GM18519 (cell line): ENCODE data around the gene SETMAR.
"Not testable (repeated sequence)": the region's sequence is repeated elsewhere in the genome, so short reads cannot be mapped to it uniquely, and the experiment has no call there.

Experiments used
- ATAC-seq: cut with Tn5 transposase; IDR thresholded peaks from one replicate; pipeline ENCODE4 v1.9.1; 2021; ENCODE audit warnings: mild to moderate bottlenecking, moderate library complexity; ENCODE audit not compliant: unreplicated experiment, low FRiP score

Gene SETMAR

GRCh38 chr3:4311496-4311895 is 8.3 kb downstream of the SETMAR start:
- no peak for ATAC-seq

DNA sequence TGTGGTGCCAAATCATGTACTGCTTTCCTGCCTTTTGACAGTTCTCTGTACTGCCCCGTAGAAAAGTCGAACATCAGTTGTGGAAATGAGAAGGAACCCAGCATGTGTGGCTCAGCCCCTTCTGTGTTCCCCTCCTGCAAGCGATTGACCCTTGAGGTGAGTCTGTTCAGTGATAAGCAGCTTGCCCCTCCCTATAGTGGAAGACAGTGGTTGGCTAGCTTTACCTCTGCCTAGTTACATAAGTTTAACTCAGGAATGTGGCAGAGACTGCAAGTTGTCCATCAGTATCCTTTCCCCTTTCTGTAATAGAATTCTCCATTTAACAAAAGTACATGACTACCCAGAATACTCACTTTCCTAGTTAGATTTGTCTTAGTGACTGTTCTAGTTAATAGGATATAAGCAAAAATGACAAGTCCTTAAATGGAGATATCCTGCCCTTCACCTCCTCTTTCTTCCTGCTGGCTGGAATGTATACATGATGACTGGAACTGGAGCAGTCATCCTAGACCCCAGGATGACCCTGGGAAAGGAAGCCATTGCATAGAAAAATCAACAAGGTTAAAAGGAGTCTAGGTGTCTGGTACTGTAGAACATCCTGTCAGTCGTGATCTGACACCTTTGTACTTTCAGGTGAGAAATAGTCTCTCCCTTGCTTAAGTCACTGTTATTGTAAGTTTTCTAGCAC is 10.6 kb downstream of the SETMAR start:
- ATAC-seq, result no peak

DNA sequence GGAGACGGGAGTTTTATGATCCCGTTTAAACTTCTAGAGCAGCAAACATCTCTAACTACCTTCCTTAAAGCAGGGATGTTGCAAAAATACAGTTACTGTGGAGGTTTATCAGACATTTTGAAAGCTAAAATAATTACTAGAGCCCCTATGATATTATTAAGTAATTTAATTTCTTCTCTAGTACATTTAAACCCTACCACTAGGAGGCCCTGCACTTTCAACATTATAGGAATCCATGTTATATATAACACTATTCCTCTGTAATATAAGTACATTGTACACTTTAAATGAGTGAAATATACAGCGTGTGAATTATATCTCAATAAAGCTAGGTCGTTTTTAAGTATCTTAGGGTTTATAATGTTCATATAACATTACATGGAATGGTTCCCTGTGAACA is 11.5 kb downstream of the SETMAR start:
- no peak for ATAC-seq

- ATAC-seq, result no peak
Observed at GRCh38 chr3:4320096-4320911, 17.1 kb downstream of the SETMAR start.

GRCh38 chr3:4321732-4322131 is 18.6 kb downstream of the SETMAR start:
- ATAC-seq, result no peak

- ATAC-seq, result no peak
Observed at GRCh38 chr3:4322635-4323034, 19.5 kb downstream of the SETMAR start.

DNA sequence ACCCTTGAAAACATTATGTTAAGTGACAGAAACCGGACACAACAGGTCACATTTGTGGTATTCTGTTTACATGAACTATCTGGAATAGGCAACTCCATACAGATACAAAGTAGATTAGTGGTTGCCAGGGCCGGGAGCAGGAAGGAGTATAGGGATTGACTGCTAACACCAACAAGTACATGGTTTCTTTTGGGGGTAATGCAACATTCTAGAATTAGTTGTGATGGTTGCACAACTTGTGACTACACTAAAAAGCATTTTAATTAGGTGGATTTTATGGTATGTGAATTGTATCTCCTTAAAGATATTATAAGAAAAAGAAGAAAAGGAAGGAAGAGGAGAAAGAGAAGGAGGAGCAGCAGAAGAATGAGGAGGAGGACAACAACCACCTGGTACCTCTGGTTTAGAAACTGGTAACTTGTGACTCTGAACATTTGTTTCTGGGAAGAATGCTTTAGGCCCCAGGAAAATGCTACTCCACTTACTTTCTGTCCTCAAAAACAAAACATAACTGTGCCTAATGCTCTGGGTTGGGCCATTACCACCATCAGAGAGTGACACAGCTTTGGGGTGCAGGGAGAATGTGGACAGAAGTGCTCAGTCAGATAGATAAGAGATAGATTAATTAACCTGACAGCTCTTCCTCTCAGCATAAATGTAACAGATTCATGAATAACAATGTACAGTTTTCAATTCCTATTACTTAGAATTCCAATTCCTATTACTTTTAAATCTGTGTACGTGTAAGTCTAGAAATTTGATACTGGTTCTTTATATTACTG is 20.3 kb downstream of the SETMAR start:
- no peak for ATAC-seq

- ATAC-seq, result no peak
Observed at GRCh38 chr3:4326868-4327267, 23.7 kb downstream of the SETMAR start.

- ATAC-seq, result not testable (repeated sequence)
Observed at GRCh38 chr3:4329806-4330205, 26.6 kb downstream of the SETMAR start.

- ATAC-seq, result no peak
Observed at GRCh38 chr3:4332111-4332510, 28.9 kb downstream of the SETMAR start.

DNA sequence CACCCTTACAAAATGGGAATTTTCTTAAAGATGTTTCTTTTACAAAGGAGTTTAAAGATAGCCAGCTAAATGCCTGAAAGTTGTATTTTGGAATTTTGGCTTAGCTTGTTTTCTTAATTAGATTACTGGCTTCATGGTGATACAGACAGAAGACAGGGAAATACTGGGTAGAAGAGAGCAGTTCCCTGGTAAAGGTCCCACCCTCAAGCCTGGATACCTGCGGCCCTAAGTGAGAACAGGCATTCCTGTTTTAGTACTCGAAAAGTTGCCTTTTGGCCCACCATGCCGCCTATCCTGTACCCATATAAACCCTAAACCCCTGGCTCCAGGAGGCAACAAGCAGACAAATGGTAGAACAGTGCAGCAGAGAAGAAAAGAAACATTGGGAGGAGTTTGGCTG is 29.4 kb downstream of the SETMAR start:
- ATAC-seq, result no peak

DNA sequence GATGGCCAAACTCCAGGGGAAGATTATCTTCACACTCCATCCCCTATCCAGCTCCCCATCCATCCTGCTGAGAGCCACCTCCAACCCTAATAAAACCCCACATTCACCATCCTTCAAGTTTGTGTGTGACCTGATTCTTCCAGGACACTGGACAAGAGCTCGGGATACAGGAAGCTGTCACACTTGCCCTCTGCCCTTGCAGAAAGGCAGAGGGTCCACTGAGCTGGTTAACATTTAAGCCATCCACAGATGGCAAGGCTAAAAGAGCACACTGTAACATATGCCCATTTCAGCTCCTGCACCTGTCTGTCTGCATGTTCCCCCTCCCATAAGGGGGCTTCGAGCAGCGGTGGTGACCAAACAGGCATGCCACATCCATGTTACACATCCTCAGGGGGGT is 29.8 kb downstream of the SETMAR start:
- ATAC-seq, result no peak

DNA sequence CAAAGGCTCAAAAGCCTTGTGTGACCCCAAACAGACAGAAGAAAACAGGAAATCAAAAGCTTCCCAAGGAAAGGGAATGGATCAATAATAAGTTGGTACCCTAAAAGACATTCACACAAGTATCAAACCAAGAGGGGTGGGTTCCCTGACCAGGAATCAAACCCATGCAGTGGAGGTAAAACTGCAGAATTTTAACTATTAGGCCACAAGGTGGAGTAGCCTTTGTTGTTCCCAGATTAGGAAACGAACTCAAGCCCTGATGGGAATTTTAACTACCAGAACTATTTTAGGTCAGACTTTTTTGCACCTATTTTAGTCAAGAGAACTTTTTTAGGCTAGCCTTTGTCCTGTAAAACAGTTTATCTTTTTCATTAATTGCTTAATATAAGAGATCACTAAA is 31.4 kb downstream of the SETMAR start:
- no peak for ATAC-seq

DNA sequence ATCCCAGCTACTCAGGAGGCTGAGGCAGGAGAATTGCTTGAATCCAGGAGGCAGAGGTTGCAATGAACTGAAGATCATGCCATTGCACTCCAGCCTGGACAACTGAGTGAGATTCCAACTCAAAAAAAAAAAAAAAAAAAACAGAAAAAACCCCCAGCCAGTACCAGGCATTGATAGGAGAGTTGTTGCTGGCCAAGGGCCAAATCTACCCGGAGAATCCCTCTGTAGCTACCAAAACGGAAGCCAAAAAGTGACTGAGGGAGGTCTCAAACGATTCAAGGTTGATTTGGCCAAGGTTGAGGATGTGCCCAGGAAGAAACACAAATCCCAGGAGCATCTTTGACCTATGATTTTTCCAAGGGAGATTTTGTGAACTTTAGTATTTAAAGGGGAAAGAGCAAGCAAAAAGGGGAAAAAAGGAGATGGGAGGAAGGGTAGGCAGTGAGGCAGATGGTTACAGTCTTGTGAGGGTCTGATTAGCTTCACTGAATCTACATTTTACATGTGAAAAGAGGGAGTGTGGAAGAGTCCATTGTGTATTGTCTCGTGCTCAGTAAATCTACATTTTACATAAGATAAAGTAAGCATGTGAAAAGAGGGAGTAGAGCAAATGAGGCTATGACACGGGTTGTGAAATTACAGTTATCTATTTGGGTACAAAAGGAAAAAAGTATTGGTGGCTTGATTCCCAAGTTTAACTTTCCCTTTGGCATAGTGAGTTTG is 32.8 kb downstream of the SETMAR start:
- no peak for ATAC-seq

GRCh38 chr3:4336850-4337546 is 33.8 kb downstream of the SETMAR start:
- ATAC-seq, result no peak

GRCh38 chr3:4338751-4339150 is 35.6 kb downstream of the SETMAR start:
- no peak for ATAC-seq

DNA sequence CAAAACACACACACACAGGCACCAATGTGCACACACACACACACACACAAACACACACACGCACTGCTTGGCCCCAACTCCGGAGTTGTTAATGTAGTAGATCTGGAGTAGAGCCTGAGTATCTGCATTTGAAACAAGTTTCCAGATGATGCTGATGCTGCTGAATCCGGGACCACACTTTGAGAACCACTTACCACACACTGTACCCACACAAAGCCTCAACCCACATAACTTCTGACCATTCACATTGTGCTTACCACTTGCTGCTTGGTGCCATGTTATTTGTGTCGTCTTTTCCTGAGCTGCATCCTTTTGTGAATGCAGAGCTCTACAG is 36.9 kb downstream of the SETMAR start:
- no peak for ATAC-seq

DNA sequence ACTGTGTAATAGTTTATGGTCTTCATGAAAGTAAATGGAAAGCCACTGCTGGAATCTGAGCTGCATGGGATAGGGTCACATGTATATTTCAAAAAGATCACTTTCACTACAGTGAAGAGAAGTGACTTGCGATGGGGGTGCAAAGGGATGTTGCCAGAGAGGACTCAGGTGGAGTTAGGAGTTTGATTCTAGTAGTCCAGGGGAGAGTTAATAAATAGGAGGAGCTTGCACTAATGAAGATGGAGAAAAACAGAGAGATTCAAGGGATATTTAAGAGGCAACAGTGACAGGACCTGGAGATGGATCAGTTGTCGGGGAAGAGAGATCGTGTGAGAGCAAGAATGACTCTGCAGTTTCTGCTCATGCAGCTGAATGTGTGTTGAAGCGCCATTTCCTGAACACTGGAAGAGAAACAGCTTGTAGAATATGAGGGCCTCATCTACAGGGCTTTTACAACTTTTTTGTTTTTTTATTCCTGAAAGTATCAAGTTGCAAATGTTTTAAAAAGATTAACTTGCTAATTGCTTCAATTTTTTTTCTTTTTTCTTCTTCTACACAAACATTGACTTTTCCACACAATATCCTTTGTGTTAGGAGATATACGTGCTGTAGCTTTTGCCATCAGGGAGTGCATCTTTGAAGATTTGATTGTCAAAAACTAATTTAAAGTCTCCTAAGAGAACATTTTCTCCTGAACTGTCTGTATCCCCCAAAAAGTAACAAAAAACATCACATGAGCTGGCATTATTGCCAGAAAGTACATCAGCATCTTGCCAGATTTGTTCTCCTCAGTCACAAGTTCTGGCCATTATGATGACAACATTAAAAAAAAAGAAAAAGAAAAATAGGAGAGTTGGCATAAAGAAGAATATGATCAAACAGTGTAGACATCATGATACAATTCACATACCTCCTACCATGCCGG is 37.5 kb downstream of the SETMAR start:
- ATAC-seq, result no peak

- ATAC-seq, result no peak
Observed at GRCh38 chr3:4341336-4341675, 38.1 kb downstream of the SETMAR start.
